ENCODE data around the gene FHL2.
"Not testable (repeated sequence)": the region's sequence is repeated elsewhere in the genome, so short reads cannot be mapped to it uniquely, and the experiment has no call there.

The FHL2 gene, protein sequence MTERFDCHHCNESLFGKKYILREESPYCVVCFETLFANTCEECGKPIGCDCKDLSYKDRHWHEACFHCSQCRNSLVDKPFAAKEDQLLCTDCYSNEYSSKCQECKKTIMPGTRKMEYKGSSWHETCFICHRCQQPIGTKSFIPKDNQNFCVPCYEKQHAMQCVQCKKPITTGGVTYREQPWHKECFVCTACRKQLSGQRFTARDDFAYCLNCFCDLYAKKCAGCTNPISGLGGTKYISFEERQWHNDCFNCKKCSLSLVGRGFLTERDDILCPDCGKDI

DNA sequence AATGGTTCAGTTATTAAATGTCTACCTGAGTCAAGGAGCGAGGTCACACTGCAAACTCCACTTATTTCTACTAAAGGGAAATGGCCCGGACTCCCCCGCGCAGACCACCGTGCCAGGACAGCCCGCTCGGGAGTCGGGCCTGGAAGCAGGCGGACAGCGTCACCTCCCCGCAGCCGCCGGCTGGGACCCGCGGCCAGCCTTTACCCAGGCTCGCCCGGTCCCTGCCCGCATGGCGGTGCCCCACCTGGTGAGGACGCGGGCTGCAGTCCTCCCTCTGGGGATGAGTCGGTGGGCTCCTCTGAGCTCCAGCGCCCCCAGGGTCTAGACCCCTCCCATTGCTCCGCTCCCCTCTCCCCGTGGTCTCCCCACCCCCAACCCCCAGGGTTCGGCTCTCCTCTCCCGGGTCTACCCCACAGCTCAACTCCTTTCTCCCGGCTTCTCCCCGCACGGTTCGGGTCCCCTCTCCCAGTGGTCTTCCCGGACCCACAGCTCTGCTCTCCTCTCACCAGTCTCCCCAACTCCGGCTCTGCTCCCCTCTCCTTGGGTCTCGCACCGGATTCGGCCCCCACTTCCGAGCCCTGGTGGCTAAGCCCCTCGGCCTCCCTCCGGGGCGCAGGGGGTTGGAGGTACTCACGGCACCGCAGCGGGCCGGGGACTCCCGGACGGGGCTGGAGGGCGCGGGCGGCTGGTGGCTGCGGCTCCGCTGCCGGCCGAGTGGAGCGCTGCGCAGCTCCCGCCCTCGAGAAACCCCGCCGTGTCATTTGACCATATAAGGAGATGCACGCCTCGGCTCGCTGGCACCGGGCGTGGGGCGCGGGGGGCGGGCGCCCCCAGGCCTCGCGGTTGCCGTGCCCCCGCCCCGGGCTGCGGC, at the start of gene FHL2:
Gene FHL2, minus strand, starts transcription at position 716 of the 871 bp plus-strand sequence. CDS start 12,535 bp downstream, outside the sequence.
- peak; percentile 57 for DNase-seq

GRCh38 chr2:105447476-105447875, 48.6 kb upstream of the FHL2 start:
- no peak for DNase-seq

DNA sequence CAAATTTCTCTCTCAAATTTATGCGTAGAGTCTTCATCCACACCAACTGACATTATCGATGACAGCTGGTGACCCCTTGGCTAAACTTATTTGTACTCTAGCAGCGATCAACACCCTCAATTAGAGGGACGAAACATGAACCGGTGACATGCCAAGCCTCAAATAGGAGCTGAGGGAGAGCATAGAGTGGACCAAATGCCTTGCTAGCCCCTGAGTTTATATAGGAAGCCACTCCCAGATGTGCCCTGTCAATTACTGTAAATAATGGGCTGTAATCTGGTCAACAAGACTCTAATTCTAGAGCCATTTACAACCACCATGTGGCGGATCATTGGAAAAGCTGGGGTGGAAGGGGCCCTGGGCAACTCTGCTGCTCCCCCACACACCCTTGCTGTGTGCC, 47.6 kb upstream of the FHL2 start:
- no peak for DNase-seq

DNA sequence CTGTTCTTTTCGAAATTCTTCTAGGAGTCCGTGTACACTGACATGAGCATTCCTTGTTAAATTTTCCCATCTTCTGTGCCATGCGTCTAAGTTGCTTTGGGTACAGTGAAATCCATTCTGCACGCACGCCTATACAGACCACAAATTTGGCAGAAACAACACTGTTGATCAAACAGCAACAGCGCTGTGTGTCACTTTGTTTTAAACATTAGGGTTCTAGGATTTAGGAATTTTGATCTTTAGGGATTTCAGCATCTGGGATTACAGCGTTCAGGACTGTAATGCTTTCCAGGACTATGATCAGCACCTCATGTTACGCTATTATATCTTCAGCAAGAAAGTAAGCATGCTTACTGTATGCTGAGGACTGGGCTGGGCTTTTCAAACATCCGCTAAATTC, 47.1 kb upstream of the FHL2 start:
- no peak for DNase-seq

- DNase-seq: no peak
These were observed 46.6 kb upstream of the FHL2 start for GRCh38 chr2:105445498-105445897.

- no peak for DNase-seq
These were observed 45.1 kb upstream of the FHL2 start for GRCh38 chr2:105443617-105444598.

- no peak for DNase-seq
These were observed 43.9 kb upstream of the FHL2 start for GRCh38 chr2:105442721-105443120.

- DNase-seq: no peak
These were observed 43.2 kb upstream of the FHL2 start for GRCh38 chr2:105442056-105442455.

GRCh38 chr2:105439141-105439540, 40.3 kb upstream of the FHL2 start:
- no peak for DNase-seq

GRCh38 chr2:105438104-105438929, 39.5 kb upstream of the FHL2 start:
- no peak for DNase-seq

DNA sequence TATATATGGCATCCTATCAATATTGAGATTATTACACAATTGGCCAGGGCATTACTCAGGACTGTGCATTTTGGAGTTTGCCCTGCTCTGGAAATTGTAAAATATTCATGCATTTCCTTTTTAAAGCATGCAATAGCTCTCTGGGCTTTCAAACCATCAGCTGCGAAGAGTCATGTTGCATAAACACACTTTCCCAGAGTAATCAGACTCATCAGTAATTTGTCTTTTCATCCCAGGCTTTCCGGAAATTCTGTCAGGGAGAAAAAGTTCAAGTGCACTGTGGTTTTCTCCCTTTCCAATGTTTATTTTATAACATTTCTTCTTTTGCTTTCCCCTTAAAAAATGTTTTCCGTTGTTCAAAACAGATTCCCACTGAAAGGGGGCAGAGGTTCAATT, 38.9 kb upstream of the FHL2 start:
- DNase-seq: no peak

- no peak for DNase-seq
These were observed 33.9 kb upstream of the FHL2 start for GRCh38 chr2:105432749-105433148.

DNA sequence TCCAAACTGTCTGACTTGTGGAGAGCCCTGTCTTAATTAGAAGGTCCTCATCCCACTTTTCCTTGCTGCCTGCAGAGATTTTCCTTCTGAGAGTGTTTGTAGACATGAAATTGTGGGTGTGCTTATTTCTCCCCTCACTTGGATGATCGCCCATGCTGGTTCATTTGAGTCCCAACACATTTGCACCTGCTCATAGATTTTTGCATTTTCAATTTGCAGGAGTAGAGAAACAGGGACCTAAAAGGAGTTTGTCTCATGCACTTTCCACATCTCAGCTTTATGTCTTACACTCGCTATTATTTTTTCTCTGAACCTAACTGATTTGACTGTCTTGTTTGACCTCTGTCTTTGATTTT, 33.2 kb upstream of the FHL2 start:
- DNase-seq: no peak

DNA sequence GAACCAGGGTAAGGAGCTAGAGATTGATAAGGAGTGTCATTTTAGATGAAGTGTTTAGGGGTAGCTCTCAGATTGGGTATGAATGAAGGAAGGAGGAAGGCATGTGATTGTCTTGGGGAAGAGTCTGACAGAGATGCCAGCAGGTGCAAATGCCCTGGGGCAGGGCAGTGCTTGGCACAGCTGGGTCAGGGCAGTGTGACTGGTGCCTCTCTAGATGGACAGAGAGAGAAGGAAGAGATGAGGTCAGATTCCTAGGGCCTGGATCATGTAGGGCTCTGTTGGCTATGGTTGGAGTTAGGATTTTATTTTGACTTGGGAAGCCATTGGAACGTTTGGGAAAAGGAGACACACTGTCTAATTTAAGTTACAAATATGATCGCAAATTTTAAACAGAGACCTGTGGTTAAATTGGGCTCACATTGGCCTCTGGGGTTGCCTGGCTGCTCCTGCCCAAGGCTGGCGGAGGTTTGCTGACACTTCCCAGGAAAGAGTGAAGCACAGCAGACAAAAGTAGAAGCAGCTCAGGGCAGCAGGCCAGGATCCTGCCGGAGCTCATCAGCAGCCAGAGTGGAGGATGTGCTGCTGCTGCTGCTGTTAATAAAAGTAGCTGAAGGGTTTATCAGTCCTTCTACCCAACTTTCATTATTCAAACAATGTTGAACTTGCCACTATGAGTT, 32.7 kb upstream of the FHL2 start:
- DNase-seq: no peak

GRCh38 chr2:105428387-105429018, 29.7 kb upstream of the FHL2 start:
- no peak for DNase-seq

DNA sequence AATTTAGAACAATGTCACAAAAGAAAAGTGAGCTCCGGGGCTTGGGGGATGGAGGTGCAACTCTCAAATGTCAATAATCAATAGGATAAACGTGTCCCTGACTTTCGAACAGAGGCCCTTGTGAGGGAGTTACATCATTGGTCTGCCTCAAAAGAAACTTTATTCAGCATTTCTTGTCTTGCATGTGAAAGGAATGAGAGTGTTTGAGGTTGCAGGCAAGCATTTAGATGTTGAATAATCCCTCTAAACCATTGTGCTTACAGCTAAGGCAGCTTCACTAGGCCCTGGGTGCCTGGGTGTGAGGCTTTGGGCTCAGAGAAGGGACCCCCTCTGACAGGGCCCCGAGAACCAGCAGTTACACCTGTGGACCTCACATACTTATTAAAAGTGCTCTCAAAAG, 28.6 kb upstream of the FHL2 start:
- no peak for DNase-seq

- no peak for DNase-seq
These were observed 27.9 kb upstream of the FHL2 start for GRCh38 chr2:105426626-105427292.

DNA sequence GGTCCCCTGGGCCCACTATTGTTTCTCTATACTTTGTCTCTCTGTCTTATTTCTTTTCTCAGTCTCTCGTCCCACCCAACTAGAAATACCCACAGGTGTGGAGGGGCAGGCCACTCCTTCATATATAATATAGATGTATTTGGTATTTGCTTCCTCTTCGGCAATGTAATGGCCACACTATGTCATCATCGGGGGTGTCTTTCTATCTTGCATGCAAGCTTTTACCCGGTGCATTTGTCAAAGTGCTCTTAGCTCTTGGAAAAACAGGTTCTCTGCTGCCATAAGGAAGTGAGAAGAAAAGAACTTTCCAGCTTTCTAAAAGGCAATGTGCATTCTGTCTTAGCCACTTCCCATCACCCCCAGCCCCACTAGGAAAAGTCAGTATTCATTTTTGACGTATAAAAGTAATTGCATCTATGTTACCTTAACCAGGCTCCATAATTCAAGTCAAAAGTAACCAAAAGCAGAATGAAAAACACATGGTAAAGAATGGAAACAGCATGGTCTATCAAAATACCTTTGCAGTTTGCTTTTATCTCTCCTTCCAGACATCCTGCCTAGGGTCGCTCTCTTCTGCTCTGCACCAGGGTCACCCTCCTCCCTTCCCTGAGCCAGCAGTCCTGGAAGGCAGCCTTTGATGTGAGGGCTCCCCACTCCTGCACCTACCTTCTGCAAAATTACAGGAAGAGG, 27.2 kb upstream of the FHL2 start:
- DNase-seq: no peak

DNA sequence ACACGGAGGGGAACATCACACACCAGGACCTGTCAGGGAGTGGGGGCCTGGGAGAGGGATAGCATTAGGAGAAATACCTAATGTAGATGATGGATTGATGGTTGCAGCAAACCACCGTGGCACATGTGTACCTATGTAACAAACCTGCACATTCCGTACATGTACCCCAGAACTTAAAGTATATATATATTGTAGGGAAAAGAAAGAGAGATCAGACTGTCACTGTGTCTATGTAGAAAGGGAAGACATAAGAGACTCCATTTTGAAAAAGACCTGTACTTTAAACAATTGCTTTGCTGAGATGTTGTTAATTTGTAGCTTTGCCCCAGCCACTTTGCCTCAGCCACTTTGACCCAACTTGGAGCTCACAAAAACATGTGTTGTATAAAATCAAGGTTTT, 26.0 kb upstream of the FHL2 start:
- DNase-seq: not testable (repeated sequence)

- DNase-seq: no peak
These were observed 23.9 kb upstream of the FHL2 start for GRCh38 chr2:105422801-105423200.

Data from DMS79 (cell line).